AG20443 (cell line): ENCODE measurements around the gene CSTA.

ENCODE experiments used
- DNase-seq: peaks from one replicate; pipeline ENCODE4 v3.0.0; 2012; ENCODE audit warnings: low spot score, mixed read lengths

The CSTA gene

GRCh38 chr3:122382888-122383666, 58.0 kb downstream of the CSTA start, which contains the start of gene MIX23:
TSS of gene MIX23 (minus strand) at chr3:122383231. CDS start at chr3:122383224, 7 bp downstream.
- peak; percentile 92 for DNase-seq

- DNase-seq, result peak; percentile 96
Measured at GRCh38 chr3:122383771-122384697, 59.0 kb downstream of the CSTA start, which contains the start of gene FAM162A. TSS of gene FAM162A (plus strand) at chr3:122384182. CDS start at chr3:122384266, 84 bp downstream.

GRCh38 chr3:122387709-122388108, 62.7 kb downstream of the CSTA start:
- no peak for DNase-seq

- DNase-seq, result no peak
Measured at GRCh38 chr3:122389197-122389596, 64.1 kb downstream of the CSTA start.

GRCh38 chr3:122389892-122390291, 64.8 kb downstream of the CSTA start:
- DNase-seq, result no peak

- DNase-seq, result no peak
Measured at GRCh38 chr3:122390665-122391064, 65.6 kb downstream of the CSTA start.
